OCI-M2 (cell line): ENCODE measurements around the gene SAP30BP.

Experiments
- DNase-seq: peaks from one replicate; lab custom pipeline; 2025; ENCODE audit not compliant: unreplicated experiment; lab: John Stamatoyannopoulos, UW

Gene SAP30BP

DNA sequence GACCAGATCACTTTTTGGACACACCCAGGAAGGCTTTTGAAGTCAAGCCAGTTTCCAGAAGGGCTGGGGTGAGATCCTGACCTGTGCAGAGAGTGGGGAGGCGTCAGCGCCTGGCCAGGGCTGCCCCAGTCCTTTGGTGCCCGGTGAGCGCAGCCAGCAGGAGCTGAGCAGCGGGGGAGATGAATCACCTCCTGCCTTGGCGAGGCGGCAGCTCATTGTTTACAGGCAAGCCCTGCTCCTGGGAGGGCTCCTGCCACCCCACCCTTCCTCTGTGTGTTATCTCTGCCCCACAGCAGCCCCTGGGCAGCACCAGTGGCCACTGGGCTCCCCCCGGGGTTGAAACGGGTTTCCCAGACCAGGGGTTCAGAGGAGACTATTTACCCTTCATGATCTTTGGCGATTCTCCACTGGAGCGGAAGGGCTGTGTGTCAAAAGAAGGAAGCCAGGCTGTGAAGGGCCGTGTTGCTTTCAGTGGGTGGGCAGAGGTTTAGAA lies 40.0 kb downstream of the SAP30BP start:
- DNase-seq: no peak

DNA sequence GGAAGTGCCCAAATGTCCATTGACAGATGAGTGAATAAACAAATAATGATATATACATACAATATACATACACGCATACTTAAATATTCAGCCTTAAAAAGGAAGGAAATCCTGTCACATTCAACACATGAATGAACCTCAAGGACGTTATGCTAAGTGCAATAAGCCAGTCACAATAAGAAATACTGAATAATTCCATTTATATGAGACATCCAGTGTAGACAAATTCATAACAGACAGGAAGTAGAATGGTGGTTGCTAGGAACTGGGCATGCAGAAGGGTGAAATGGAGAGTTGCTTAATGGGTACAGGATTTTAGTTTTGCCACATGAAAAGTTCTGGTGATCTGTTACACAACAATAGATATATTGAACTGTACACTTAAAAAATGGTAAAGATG lies 45.3 kb downstream of the SAP30BP start:
- no peak for DNase-seq

DNA sequence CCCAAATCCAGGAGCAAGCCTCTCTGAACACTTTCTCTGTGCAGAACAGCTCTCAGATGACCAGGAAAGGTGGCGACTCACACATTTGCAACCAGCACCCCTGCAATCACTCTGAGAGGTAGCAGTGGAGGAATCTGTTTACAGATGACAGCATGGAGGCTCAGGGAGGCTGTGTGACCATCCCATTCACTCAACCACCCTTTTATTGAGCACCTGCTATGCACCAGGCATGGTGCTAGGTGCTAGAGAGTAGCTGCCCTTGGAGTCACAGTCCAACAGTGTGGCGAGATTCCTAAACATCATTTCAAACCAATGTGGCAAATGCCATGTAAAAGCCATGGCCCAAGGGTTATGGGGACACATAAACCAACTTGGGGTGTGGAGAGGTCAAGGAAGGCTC lies 52.6 kb downstream of the SAP30BP start:
- DNase-seq: no peak

GRCh38 chr17:75720656-75721462 lies 53.7 kb downstream of the SAP30BP start, which contains the start of gene ITGB4:
Gene ITGB4, plus strand, starts transcription at chr17:75721459. Its CDS starts 3,245 bp downstream, at chr17:75724704.
- DNase-seq: no peak

- DNase-seq: no peak
Measured at GRCh38 chr17:75721463-75722011, 54.4 kb downstream of the SAP30BP start.

- DNase-seq: no peak
Measured at GRCh38 chr17:75722076-75722475, 54.9 kb downstream of the SAP30BP start.

DNA sequence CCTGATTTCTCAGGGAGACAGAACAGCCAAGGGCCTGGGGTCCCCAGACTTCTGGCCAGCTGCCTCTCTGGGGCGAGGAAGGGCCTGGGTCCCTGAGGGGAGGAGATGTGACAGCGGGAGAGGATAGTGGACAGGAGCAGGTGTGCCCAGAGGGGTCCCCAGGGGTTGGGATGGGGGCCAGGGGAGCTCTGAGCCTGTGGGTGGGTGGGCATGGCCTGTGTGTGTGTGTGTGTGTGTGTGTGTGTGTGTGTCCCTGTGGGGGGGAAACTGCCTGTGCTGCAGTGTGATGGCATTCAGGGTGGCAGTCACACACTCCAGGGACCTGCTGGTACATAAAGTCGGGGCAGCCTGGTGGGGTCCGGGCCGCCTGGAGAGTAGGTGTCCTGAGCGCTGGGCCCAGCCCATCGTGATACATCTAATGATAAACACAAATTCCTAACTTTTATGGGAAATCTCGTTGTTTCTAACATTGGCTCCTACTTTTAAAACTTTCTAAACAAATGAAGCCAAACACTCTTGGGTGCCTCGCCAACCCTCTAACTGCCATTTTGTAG lies 55.5 kb downstream of the SAP30BP start:
- DNase-seq: no peak

DNA sequence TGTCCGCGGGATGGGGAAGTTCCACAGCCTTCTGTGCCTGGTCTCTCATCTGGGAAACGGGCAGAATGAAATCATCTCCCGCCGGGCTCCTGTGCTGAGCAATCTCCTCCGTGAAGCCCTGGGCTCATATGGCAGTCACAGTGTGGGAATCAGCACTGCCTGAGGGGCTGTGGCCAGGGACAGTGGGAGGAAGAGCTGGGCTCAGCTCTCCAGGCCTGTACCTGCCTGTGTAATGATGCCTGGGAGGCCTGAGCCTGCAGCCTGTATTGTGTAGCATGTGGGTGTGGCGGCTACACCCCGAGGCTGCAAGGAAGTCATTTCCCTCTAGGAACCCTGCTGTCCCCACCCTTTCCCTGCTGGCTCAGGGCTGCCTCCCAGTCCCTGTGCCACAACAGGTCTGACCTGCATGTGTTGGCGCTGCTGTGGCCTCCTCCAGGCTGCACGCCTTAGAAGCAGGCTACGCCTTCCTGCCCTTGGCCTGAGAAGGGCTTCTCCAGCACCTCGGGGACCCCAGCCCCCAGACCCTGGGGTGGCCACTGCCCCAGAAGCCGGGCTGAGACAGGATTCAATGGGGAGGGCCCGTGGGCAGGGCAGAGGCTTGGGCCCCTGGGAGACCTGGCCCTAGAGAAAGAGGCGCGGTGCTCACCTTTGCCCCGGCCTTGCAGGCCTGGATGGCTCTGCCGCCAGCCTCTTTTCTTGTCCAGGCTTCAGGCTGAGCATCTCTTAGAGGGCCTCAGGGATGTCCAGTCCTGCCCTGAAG lies 56.2 kb downstream of the SAP30BP start:
- DNase-seq: no peak

DNA sequence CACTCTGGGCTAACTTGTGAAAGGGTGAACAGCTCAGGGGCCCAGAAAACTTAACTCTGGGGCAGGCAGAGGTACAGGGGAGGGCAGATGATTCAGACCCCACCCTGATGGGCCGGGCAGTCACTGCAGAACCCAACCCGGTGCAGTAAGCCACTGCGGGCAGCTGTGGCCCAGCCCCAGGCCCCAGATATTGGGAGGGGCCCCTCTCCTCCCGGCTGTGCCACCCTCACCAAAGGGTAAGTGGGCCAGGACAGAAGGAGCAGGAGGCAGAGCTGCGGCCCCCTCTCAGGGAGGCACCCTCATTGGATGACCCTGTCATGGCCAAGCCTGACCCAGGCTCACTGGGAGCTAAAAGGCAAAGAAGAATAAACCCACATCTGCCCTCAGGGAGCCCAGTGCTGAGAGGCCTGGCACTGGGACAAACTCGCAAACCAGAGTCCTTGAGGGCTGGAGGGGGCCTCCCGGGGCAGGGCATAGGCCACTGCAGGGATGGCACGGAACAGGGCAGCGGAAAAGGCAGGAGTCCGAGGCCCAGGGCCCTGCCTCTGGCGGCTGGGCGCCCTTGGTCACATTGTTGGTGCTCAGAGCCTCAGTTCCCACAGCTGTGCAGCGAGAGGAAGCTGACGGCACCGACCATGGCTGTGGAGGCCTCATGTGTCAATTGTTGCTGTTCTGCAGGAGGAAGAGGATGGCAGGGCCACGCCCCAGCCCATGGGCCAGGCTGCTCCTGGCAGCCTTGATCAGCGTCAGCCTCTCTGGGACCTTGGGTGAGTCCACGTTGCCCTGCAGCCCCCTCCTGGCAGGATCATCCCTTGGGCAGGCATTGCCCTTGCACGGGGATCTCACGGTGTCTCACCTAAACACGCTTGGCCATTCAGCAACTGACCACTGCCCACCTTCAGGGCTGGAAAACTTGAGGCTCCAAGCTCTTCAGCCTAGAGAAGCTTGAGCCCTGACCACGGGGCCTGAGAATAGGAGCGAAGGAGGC lies 57.2 kb downstream of the SAP30BP start:
- DNase-seq: no peak

GRCh38 chr17:75725504-75725903 lies 58.4 kb downstream of the SAP30BP start:
- no peak for DNase-seq

- DNase-seq: no peak
Measured at GRCh38 chr17:75727391-75727790, 60.3 kb downstream of the SAP30BP start.

DNA sequence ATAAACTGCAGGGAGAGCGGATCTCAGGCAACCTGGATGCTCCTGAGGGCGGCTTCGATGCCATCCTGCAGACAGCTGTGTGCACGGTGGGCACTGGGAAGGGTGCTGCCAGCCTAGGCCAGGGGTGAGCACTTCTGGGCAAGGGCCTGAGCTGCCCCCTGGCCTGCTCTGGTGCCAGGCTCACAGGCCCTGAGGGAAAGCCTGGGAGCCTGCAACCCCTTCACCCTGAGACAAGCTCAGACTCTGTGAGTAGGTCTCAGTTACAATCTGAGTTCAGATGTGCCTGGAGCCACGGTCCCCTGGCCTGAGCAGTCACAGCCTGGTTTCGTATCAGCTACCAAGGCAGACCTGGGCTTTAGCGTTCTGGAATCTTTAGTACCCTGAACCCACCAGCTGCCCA lies 62.2 kb downstream of the SAP30BP start:
- no peak for DNase-seq

- DNase-seq: no peak
Measured at GRCh38 chr17:75730065-75730464, 62.9 kb downstream of the SAP30BP start.

- no peak for DNase-seq
Measured at GRCh38 chr17:75731086-75731715, 64.1 kb downstream of the SAP30BP start.

DNA sequence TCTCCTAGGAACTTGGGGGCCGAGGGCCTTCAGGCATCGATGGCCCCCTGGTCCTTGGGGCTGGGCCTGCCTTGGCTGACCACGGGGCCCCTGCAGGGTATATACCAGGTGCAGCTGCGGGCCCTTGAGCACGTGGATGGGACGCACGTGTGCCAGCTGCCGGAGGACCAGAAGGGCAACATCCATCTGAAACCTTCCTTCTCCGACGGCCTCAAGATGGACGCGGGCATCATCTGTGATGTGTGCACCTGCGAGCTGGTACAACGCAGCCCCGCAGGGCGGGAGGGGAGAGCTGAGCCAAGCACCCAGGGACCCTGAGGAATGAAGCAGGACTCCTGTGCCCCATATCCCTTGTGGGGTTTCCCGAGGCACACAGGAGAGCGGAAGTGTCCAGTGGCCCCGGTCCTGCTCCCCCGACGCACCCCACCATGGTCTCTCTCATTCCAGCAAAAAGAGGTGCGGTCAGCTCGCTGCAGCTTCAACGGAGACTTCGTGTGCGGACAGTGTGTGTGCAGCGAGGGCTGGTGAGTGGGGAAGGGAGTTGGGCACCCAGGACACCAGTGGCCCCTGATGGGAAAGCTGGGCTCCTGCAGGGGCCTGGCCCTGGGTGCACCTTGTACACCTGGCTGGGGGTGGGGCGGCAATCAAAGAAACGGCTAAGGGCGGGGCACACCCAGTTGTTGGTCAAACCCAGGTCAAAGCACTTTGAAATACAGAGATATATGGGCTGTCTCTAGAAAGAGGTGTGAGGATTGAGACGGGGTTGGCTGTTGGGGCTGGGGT lies 64.8 kb downstream of the SAP30BP start:
- no peak for DNase-seq

DNA sequence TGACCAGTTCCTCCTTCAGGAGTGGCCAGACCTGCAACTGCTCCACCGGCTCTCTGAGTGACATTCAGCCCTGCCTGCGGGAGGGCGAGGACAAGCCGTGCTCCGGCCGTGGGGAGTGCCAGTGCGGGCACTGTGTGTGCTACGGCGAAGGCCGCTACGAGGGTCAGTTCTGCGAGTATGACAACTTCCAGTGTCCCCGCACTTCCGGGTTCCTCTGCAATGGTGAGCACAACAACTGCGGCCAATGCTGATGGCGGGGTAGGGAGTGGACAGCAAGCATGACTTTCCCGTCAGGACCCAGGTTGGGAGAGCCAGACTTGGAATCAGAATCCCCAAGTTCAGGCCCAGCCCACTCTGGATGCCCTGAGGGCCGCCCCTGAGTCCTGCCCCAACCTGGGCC lies 66.3 kb downstream of the SAP30BP start:
- no peak for DNase-seq

GRCh38 chr17:75734674-75735294 lies 67.6 kb downstream of the SAP30BP start:
- no peak for DNase-seq

- DNase-seq: no peak
Measured at GRCh38 chr17:75736173-75736835, 69.2 kb downstream of the SAP30BP start.
